ENCODE data around the gene ACOXL. TPM values are rescaled to one million over a fixed set of nuclear protein-coding genes. Genes with fewer than 3 reads are reported as not detected.
A peak's percentile ranks its signal among the peaks of the same experiment; 100 is the strongest.

Gene ACOXL
- total and polyA plus RNA-seq, 3 experiments from 2014 or later = 0.27 TPM; not detected in 2

GRCh38 chr2:111099402-111099801 lies 367.0 kb downstream of the ACOXL start:
- Mint-ChIP-seq H3K4me1 (peaks cover 11 to 13% (median 12%) of the 10 kb centered on the region in 3 donors), H3K27ac (no peak overlapping the region), H3K9me3 (no peaks in the 10 kb centered on the region), H3K4me3 (no peak overlapping the region), H3K36me3 (no peaks in the 10 kb centered on the region), H3K27me3 (peaks cover 0 to 7% of the 10 kb centered on the region in 2 donors)
- Histone ChIP-seq H3K27me3 (ENCODE audit: insufficient read depth, low read length, poor library complexity, severe bottlenecking) (no peaks in the 10 kb centered on the region), H3K4me1 (ENCODE audit: insufficient read depth, low read length) (no peaks in the 10 kb centered on the region), H3K9me3 (ENCODE audit: low read length) (no peaks in the 10 kb centered on the region), H3K27ac (ENCODE audit: low read depth, low read length) (no peak overlapping the region), H3K36me3 (ENCODE audit: insufficient read depth, low read length) (no peaks in the 10 kb centered on the region), H3K4me3 (ENCODE audit: low read length) (no peak overlapping the region)
- DNase-seq = no peak
- CTCF ChIA-PET = interaction anchor here (1.5 kb wide), 1 partner anchor 8 kb away, joined by 4 read pairs; no protein-coding TSS in a partner anchor
- POLR2A ChIA-PET = no interaction called here

- no peaks in the 10 kb centered on the region for H3K9me3 ChIP-seq (ENCODE audit: low read length)
- Mint-ChIP-seq H3K27ac (no peak overlapping the region), H3K4me1 (peaks cover 11 to 13% (median 12%) of the 10 kb centered on the region in 3 donors), H3K4me3 (peak overlapping the region in 3 of 7 donors; percentile 27 to 53 (median 49)), H3K9me3 (no peaks in the 10 kb centered on the region), H3K36me3 (no peaks in the 10 kb centered on the region), H3K27me3 (peaks cover 0 to 3% of the 10 kb centered on the region in 2 donors)
- POLR2A ChIA-PET = no interaction called here
- H3K36me3 ChIP-seq (ENCODE audit: insufficient read depth, low read length) = no peaks in the 10 kb centered on the region
- no peak for DNase-seq
- no peak overlapping the region for H3K27ac ChIP-seq (ENCODE audit: low read depth, low read length)
- no peaks in the 10 kb centered on the region for H3K4me1 ChIP-seq (ENCODE audit: insufficient read depth, low read length)
- no peaks in the 10 kb centered on the region for H3K27me3 ChIP-seq (ENCODE audit: insufficient read depth, low read length, poor library complexity, severe bottlenecking)
- CTCF ChIA-PET = interaction anchor here (0.9 to 1.5 kb wide), 2 partner anchors 9 to 18 kb away, joined by 3 to 4 read pairs; no protein-coding TSS in a partner anchor
- H3K4me3 ChIP-seq (ENCODE audit: low read length) = no peak overlapping the region
These were observed 367.9 kb downstream of the ACOXL start for GRCh38 chr2:111100087-111100764.

- POLR2A ChIA-PET = no interaction called here
- Mint-ChIP-seq H3K36me3 (no peaks in the 10 kb centered on the region), H3K4me3 (peak overlapping the region in 3 of 7 donors; percentile 27 to 53 (median 49)), H3K4me1 (peaks cover 11 to 13% (median 12%) of the 10 kb centered on the region in 3 donors), H3K9me3 (no peaks in the 10 kb centered on the region), H3K27me3 (peaks cover 0 to 5% of the 10 kb centered on the region in 2 donors), H3K27ac (peak overlapping the region in 1 of 8 donors; percentile 14)
- CTCF ChIA-PET = interaction anchor here (0.9 to 1.5 kb wide), 2 partner anchors 10 to 19 kb away, joined by 3 to 4 read pairs; no protein-coding TSS in a partner anchor
- no peak for DNase-seq
- Histone ChIP-seq H3K4me1 (ENCODE audit: insufficient read depth, low read length) (no peaks in the 10 kb centered on the region), H3K27me3 (ENCODE audit: insufficient read depth, low read length, poor library complexity, severe bottlenecking) (no peaks in the 10 kb centered on the region), H3K27ac (ENCODE audit: low read depth, low read length) (no peak overlapping the region), H3K36me3 (ENCODE audit: insufficient read depth, low read length) (no peaks in the 10 kb centered on the region), H3K4me3 (ENCODE audit: low read length) (no peak overlapping the region), H3K9me3 (ENCODE audit: low read length) (no peaks in the 10 kb centered on the region)
These were observed 368.4 kb downstream of the ACOXL start for GRCh38 chr2:111100765-111101162.

GRCh38 chr2:111101592-111101991 lies 369.2 kb downstream of the ACOXL start:
- no peaks in the 10 kb centered on the region for H3K4me1 ChIP-seq (ENCODE audit: insufficient read depth, low read length)
- H3K36me3 ChIP-seq (ENCODE audit: insufficient read depth, low read length) = no peaks in the 10 kb centered on the region
- DNase-seq = no peak
- no peaks in the 10 kb centered on the region for H3K9me3 ChIP-seq (ENCODE audit: low read length)
- H3K4me3 ChIP-seq (ENCODE audit: low read length) = no peak overlapping the region
- H3K36me3 Mint-ChIP-seq = peaks cover 0 to 2% (median 0%) of the 10 kb centered on the region in 3 donors
- H3K4me3 Mint-ChIP-seq = no peak overlapping the region
- no peaks in the 10 kb centered on the region for H3K27me3 ChIP-seq (ENCODE audit: insufficient read depth, low read length, poor library complexity, severe bottlenecking)
- no peak overlapping the region for H3K27ac Mint-ChIP-seq
- peaks cover 11 to 13% (median 12%) of the 10 kb centered on the region in 3 donors for H3K4me1 Mint-ChIP-seq
- H3K9me3 Mint-ChIP-seq = no peaks in the 10 kb centered on the region
- ChIA-PET CTCF (no interaction called here), POLR2A (no interaction called here)
- peaks cover 0 to 13% of the 10 kb centered on the region in 2 donors for H3K27me3 Mint-ChIP-seq
- H3K27ac ChIP-seq (ENCODE audit: low read depth, low read length) = no peak overlapping the region

- CTCF ChIA-PET = interaction anchor here (0.9 kb wide), 1 partner anchor 18 kb away, joined by 3 read pairs; the partner anchor contains the start of gene BCL2L11
- Histone ChIP-seq H3K36me3 (ENCODE audit: insufficient read depth, low read length) (no peaks in the 10 kb centered on the region), H3K27ac (ENCODE audit: low read depth, low read length) (no peak overlapping the region), H3K4me3 (ENCODE audit: low read length) (no peak overlapping the region), H3K27me3 (ENCODE audit: insufficient read depth, low read length, poor library complexity, severe bottlenecking) (no peaks in the 10 kb centered on the region), H3K4me1 (ENCODE audit: insufficient read depth, low read length) (no peaks in the 10 kb centered on the region), H3K9me3 (ENCODE audit: low read length) (no peaks in the 10 kb centered on the region)
- peaks cover 11 to 13% (median 12%) of the 10 kb centered on the region in 3 donors for H3K4me1 Mint-ChIP-seq
- H3K36me3 Mint-ChIP-seq = peaks cover 0 to 2% (median 0%) of the 10 kb centered on the region in 3 donors
- no peak overlapping the region for H3K4me3 Mint-ChIP-seq
- no peak for DNase-seq
- POLR2A ChIA-PET = no interaction called here
- no peak overlapping the region for H3K27ac Mint-ChIP-seq
- no peaks in the 10 kb centered on the region for H3K9me3 Mint-ChIP-seq
- peaks cover 3 to 11% of the 10 kb centered on the region in 2 donors for H3K27me3 Mint-ChIP-seq
These were observed 369.8 kb downstream of the ACOXL start for GRCh38 chr2:111102216-111102615.

GRCh38 chr2:111105926-111106325 lies 373.6 kb downstream of the ACOXL start:
- Mint-ChIP-seq H3K27ac (no peak overlapping the region), H3K27me3 (peaks cover 13 to 31% of the 10 kb centered on the region in 2 donors), H3K4me1 (peaks cover 1 to 2% (median 2%) of the 10 kb centered on the region in 3 donors), H3K36me3 (peaks cover 0 to 2% (median 0%) of the 10 kb centered on the region in 3 donors), H3K4me3 (no peak overlapping the region), H3K9me3 (no peaks in the 10 kb centered on the region)
- ChIA-PET POLR2A (no interaction called here), CTCF (no interaction called here)
- Histone ChIP-seq H3K9me3 (ENCODE audit: low read length) (no peaks in the 10 kb centered on the region), H3K27ac (ENCODE audit: low read depth, low read length) (no peak overlapping the region), H3K36me3 (ENCODE audit: insufficient read depth, low read length) (no peaks in the 10 kb centered on the region), H3K4me1 (ENCODE audit: insufficient read depth, low read length) (no peaks in the 10 kb centered on the region), H3K27me3 (ENCODE audit: insufficient read depth, low read length, poor library complexity, severe bottlenecking) (no peaks in the 10 kb centered on the region), H3K4me3 (ENCODE audit: low read length) (no peak overlapping the region)
- DNase-seq = no peak

GRCh38 chr2:111106706-111107105 lies 374.3 kb downstream of the ACOXL start:
- DNase-seq = no peak
- Mint-ChIP-seq H3K4me3 (no peak overlapping the region), H3K4me1 (no peaks in the 10 kb centered on the region), H3K27me3 (peaks cover 16 to 35% of the 10 kb centered on the region in 2 donors), H3K36me3 (peaks cover 0 to 2% (median 0%) of the 10 kb centered on the region in 3 donors), H3K27ac (no peak overlapping the region), H3K9me3 (no peaks in the 10 kb centered on the region)
- POLR2A ChIA-PET = no interaction called here
- no peaks in the 10 kb centered on the region for H3K4me1 ChIP-seq (ENCODE audit: insufficient read depth, low read length)
- no peaks in the 10 kb centered on the region for H3K9me3 ChIP-seq (ENCODE audit: low read length)
- no peaks in the 10 kb centered on the region for H3K27me3 ChIP-seq (ENCODE audit: insufficient read depth, low read length, poor library complexity, severe bottlenecking)
- H3K27ac ChIP-seq (ENCODE audit: low read depth, low read length) = no peak overlapping the region
- no peaks in the 10 kb centered on the region for H3K36me3 ChIP-seq (ENCODE audit: insufficient read depth, low read length)
- CTCF ChIA-PET = no interaction called here
- no peak overlapping the region for H3K4me3 ChIP-seq (ENCODE audit: low read length)

GRCh38 chr2:111108745-111109271 lies 376.4 kb downstream of the ACOXL start:
- Histone ChIP-seq H3K36me3 (ENCODE audit: insufficient read depth, low read length) (no peaks in the 10 kb centered on the region), H3K27me3 (ENCODE audit: insufficient read depth, low read length, poor library complexity, severe bottlenecking) (no peaks in the 10 kb centered on the region), H3K4me1 (ENCODE audit: insufficient read depth, low read length) (no peaks in the 10 kb centered on the region), H3K27ac (ENCODE audit: low read depth, low read length) (no peak overlapping the region), H3K4me3 (ENCODE audit: low read length) (no peak overlapping the region), H3K9me3 (ENCODE audit: low read length) (no peaks in the 10 kb centered on the region)
- Mint-ChIP-seq H3K4me3 (no peak overlapping the region), H3K36me3 (peaks cover 0 to 4% (median 2%) of the 10 kb centered on the region in 3 donors), H3K27ac (no peak overlapping the region), H3K4me1 (no peaks in the 10 kb centered on the region), H3K9me3 (no peaks in the 10 kb centered on the region), H3K27me3 (peaks cover 16 to 52% of the 10 kb centered on the region in 2 donors)
- ChIA-PET CTCF (no interaction called here), POLR2A (no interaction called here)
- DNase-seq = no peak

All from CD8-positive, alpha-beta memory T cell (primary cell).